ENCODE data around the gene CCND1. TPM values are rescaled to one million over a fixed set of nuclear protein-coding genes. Genes with fewer than 3 reads are reported as not detected.

Gene CCND1
- polyA plus RNA-seq, 1 experiment, result 307 TPM

DNA sequence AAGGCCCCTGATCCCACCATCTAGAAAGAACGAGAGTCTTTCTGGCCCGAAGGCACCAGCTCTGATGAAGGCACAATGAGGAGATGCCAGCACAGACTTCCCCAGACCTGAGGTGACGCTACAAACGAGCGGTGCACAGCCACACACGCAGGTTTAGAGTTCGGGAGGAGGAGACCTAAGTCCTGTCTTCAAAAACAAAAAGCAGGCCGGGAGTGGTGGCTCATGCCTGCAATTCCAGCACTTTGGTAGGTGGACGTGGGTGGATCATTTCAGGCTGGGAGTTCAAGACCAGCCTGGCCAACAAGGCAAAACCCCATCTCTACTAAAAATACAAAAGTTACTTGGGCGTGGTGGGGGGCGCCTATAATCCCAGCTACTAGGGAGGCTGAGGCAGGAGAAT, 24.7 kb downstream of the CCND1 start:
- Histone ChIP-seq H3K4me3 (ENCODE audit: low read depth, low read length) (no peak overlapping the region), H3K27me3 (ENCODE audit: control insufficient read depth, insufficient read depth, low read length) (no peaks in the 10 kb centered on the region), H3K36me3 (ENCODE audit: control insufficient read depth, insufficient read depth, low read length) (peaks cover 12% of the 10 kb centered on the region)
- no peak for DNase-seq (ENCODE audit: low read depth)
- POLR2A ChIA-PET, result no interaction called here
- CTCF ChIA-PET, result interaction anchor here (0.6 to 8.8 kb wide), 4 partner anchors 14 to 564 kb away, joined by 3 to 94 read pairs (median 4); no protein-coding TSS in a partner anchor
- TF ChIP-seq, protein P1, sequence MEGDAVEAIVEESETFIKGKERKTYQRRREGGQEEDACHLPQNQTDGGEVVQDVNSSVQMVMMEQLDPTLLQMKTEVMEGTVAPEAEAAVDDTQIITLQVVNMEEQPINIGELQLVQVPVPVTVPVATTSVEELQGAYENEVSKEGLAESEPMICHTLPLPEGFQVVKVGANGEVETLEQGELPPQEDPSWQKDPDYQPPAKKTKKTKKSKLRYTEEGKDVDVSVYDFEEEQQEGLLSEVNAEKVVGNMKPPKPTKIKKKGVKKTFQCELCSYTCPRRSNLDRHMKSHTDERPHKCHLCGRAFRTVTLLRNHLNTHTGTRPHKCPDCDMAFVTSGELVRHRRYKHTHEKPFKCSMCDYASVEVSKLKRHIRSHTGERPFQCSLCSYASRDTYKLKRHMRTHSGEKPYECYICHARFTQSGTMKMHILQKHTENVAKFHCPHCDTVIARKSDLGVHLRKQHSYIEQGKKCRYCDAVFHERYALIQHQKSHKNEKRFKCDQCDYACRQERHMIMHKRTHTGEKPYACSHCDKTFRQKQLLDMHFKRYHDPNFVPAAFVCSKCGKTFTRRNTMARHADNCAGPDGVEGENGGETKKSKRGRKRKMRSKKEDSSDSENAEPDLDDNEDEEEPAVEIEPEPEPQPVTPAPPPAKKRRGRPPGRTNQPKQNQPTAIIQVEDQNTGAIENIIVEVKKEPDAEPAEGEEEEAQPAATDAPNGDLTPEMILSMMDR (IDR thresholded peaks at IDR 0.05; ENCODE audit: insufficient read depth, low read depth, low read length), result no peak

DNA sequence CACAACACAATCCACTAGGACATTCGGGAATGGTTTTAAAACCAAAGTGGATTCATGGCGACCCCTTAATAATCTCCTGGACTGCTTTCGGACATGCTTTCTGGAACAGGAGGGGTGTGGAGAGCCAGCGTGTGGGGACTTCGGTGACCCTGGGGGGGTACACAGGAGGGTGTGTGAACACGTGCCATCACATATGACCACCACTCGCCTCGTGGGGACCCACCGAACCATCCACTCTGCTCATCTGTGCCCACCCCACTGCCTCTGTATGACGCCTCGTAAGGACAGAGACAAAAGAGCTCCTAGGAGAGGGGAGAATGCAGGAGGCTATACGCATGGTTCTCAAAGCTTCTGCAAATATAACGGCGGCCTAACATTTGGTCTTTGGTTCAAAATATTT, 25.3 kb downstream of the CCND1 start:
- peaks cover 12% of the 10 kb centered on the region for H3K36me3 ChIP-seq (ENCODE audit: control insufficient read depth, insufficient read depth, low read length)
- DNase-seq (ENCODE audit: low read depth), result no peak
- ChIA-PET POLR2A (no interaction called here), CTCF (interaction anchor here (1.2 to 8.8 kb wide), 2 partner anchors 22 to 565 kb away, joined by 5 to 94 read pairs; no protein-coding TSS in a partner anchor)
- TF ChIP-seq, protein P1 (IDR thresholded peaks at IDR 0.05; ENCODE audit: insufficient read depth, low read depth, low read length), result no peak
- H3K27me3 ChIP-seq (ENCODE audit: control insufficient read depth, insufficient read depth, low read length), result no peaks in the 10 kb centered on the region
- H3K4me3 ChIP-seq (ENCODE audit: low read depth, low read length), result no peak overlapping the region

DNA sequence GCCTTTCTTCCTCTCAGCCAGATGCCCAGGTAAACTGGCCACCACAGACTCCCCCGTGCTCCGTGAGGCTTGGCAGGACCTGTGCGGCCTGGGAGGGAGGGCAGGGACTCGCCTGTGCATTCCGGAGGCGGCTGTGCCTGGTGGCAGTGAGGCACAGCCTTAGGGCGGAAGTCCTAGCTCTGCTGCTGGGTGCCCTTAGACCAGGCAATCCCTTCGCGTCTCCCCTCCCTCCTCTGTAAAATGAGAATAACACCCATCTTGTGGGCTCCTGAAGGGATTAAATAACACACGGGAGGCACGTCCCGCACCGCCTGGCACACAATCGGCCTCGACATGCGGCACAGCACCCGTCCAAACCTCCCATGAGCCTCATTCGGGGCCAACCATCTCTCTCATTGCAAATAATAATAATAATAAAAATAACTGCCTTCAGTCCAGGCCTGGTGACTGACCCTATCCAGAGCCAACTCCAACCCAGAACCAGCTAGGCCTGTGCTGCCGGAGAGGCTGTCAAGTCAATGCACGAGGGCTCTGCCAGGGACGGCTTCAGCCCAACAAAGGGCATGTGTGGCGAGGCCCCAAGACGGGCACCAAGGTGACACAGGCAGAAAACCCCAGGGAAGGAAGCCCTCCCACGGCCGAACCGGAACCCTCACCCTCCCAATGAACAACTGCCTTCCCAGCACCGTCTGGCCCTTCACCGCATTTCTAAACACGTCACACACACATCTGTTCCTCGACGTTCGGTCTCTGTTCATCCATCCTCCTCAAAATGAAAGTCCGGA, 26.0 kb downstream of the CCND1 start:
- ChIA-PET CTCF (interaction anchor here (1.2 to 8.8 kb wide), 2 partner anchors 23 to 566 kb away, joined by 5 to 94 read pairs; no protein-coding TSS in a partner anchor), POLR2A (no interaction called here)
- no peak for DNase-seq (ENCODE audit: low read depth)
- H3K27me3 ChIP-seq (ENCODE audit: control insufficient read depth, insufficient read depth, low read length), result no peaks in the 10 kb centered on the region
- TF ChIP-seq, protein P1 (IDR thresholded peaks at IDR 0.05; ENCODE audit: insufficient read depth, low read depth, low read length), result no peak
- H3K4me3 ChIP-seq (ENCODE audit: low read depth, low read length), result no peak overlapping the region
- peaks cover 14% of the 10 kb centered on the region for H3K36me3 ChIP-seq (ENCODE audit: control insufficient read depth, insufficient read depth, low read length)

DNA sequence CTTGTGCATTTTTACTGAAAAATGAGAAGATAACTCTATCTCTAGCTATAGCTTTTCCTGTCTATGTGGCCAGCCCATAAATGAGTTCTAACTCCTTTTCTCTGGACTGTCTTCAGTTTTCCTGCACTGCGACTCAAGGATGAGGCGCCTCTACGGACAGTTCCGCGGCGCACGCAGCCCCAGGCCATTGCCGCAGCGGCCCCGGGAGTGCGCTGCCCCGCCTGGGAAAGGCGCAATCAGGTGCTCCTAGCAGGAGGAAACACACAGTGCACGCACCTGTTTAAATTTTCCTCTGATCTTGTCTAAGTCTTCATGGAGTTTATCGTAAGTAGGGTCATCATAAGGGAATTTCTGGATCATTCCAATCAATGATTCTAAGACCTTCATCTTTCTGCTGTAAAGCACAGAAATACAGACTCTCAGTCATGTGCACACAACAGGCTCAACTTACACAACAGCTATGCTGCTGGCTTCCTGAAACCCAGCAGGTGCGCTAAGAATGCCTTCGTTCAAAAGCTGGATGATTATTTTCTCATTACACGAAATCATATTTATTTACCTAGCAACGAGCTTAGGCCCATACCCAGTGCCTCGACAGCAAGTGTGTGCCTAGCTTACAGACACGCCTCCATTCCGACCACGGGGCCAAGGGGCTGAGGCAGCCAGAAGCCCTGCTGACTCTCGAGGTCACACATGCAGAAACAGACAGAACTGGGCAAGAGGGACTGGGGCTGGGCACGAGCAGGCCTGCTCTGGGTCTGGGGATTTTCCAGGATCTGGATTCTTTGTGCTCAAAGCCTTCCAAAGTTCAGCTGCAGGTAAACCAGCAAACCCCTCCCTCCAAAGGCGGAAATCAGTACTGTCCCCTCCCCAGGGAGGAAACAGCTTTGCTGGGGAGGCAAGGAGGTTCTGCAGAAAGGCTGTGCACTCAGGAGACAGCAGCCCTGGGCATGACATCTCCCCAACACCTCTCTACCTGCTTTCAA, 27.0 kb downstream of the CCND1 start:
- Histone ChIP-seq H3K27me3 (ENCODE audit: control insufficient read depth, insufficient read depth, low read length) (no peaks in the 10 kb centered on the region), H3K36me3 (ENCODE audit: control insufficient read depth, insufficient read depth, low read length) (peaks cover 16% of the 10 kb centered on the region), H3K4me3 (ENCODE audit: low read depth, low read length) (no peak overlapping the region)
- CTCF ChIA-PET, result interaction anchor here (0.8 to 8.8 kb wide), 3 partner anchors 24 to 567 kb away, joined by 3 to 94 read pairs (median 5); no protein-coding TSS in a partner anchor
- no peak for DNase-seq (ENCODE audit: low read depth)
- TF ChIP-seq, protein P1 (IDR thresholded peaks at IDR 0.05; ENCODE audit: insufficient read depth, low read depth, low read length), result no peak
- POLR2A ChIA-PET, result no interaction called here

DNA sequence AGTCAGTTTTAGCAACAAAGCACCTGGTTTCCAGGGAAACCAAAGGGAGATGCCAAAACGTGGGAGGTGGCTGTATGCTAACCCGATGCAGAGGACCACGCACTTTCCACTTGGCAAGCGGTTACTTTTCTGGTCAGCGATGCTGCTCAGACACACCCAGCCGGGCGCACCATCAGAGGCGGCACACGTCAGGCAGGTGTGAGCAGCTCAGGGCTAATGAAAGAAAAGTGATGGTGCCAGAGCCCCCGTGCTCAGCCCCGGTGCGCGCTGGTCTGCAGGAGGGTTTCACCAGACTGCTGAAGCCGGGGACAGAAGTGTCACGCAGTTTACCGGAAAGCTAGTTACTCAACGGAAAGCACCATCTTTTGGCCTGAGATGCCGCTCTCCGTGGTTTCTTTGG, 28.5 kb downstream of the CCND1 start:
- Histone ChIP-seq H3K27me3 (ENCODE audit: control insufficient read depth, insufficient read depth, low read length) (no peaks in the 10 kb centered on the region), H3K36me3 (ENCODE audit: control insufficient read depth, insufficient read depth, low read length) (peaks cover 10% of the 10 kb centered on the region), H3K4me3 (ENCODE audit: low read depth, low read length) (no peak overlapping the region)
- TF ChIP-seq, protein P1 (IDR thresholded peaks at IDR 0.05; ENCODE audit: insufficient read depth, low read depth, low read length), result no peak
- ChIA-PET CTCF (interaction anchor here (0.6 to 8.8 kb wide), 11 partner anchors 8 to 662 kb away, joined by 3 to 94 read pairs (median 13); no protein-coding TSS in a partner anchor), POLR2A (no interaction called here)
- no peak for DNase-seq (ENCODE audit: low read depth)
